Midbrain (tissue), 1 donor: ENCODE measurements around the gene LIPM.
"Not testable (repeated sequence)": the region's sequence is repeated elsewhere in the genome, so short reads cannot be mapped to it uniquely, and the experiment has no call there.

Experiments used
- DNase-seq: peaks from one replicate; lab custom pipeline; 2025; lab: John Stamatoyannopoulos, UW

LIPM gene

GRCh38 chr10:88800152-88801125 lies 2.1 kb upstream of the LIPM start:
- DNase-seq, result no peak

- DNase-seq, result no peak
Observed at GRCh38 chr10:88803641-88804040, 1.1 kb downstream of the LIPM start.

GRCh38 chr10:88804083-88804812 lies 1.7 kb downstream of the LIPM start:
- DNase-seq, result no peak

GRCh38 chr10:88805361-88805760 lies 2.8 kb downstream of the LIPM start:
- no peak for DNase-seq

- no peak for DNase-seq
Observed at GRCh38 chr10:88805924-88806323, 3.4 kb downstream of the LIPM start.

GRCh38 chr10:88809621-88810020 lies 7.1 kb downstream of the LIPM start:
- DNase-seq, result no peak

- peak; percentile 22 for DNase-seq
Observed at GRCh38 chr10:88810196-88810961, 7.8 kb downstream of the LIPM start.

- DNase-seq, result no peak
Observed at GRCh38 chr10:88813200-88813599, 10.7 kb downstream of the LIPM start.

- DNase-seq, result no peak
Observed at GRCh38 chr10:88819290-88819689, 16.8 kb downstream of the LIPM start.

- no peak for DNase-seq
Observed at GRCh38 chr10:88820748-88821401, 18.3 kb downstream of the LIPM start.

GRCh38 chr10:88826388-88826787 lies 23.9 kb downstream of the LIPM start:
- no peak for DNase-seq

- DNase-seq, result no peak
Observed at GRCh38 chr10:88827671-88828070, 25.1 kb downstream of the LIPM start.

- no peak for DNase-seq
Observed at GRCh38 chr10:88828310-88828709, 25.8 kb downstream of the LIPM start.

- no peak for DNase-seq
Observed at GRCh38 chr10:88830643-88831268, 28.2 kb downstream of the LIPM start.

- no peak for DNase-seq
Observed at GRCh38 chr10:88831709-88832108, 29.2 kb downstream of the LIPM start.

- DNase-seq, result no peak
Observed at GRCh38 chr10:88832376-88832775, 29.8 kb downstream of the LIPM start.

GRCh38 chr10:88833156-88833555 lies 30.6 kb downstream of the LIPM start:
- DNase-seq, result no peak

- no peak for DNase-seq
Observed at GRCh38 chr10:88833723-88834122, 31.2 kb downstream of the LIPM start.

GRCh38 chr10:88835096-88835909 lies 32.8 kb downstream of the LIPM start:
- DNase-seq, result peak; percentile 87

- DNase-seq, result no peak
Observed at GRCh38 chr10:88835910-88836221, 33.3 kb downstream of the LIPM start.

- not testable (repeated sequence) for DNase-seq
Observed at GRCh38 chr10:88837632-88838031, 35.1 kb downstream of the LIPM start.
